K562 (cell line): ENCODE data around the gene VTI1B. TPM values are rescaled to one million over a fixed set of nuclear protein-coding genes. Genes with fewer than 3 reads are reported as not detected.
A peak's percentile ranks its signal among the peaks of the same experiment; 100 is the strongest.

Experiments
- DACH1 ChIP-seq: fragments of 450-650 bp; IDR thresholded peaks from 2 replicates; pipeline ENCODE4 v1.6.1; 2018; ENCODE audit not compliant: partially characterized antibody
- ESRRA ChIP-seq: fragments of 450-650 bp; IDR thresholded peaks from 2 replicates; pipeline ENCODE4 v1.6.1; 2014; ENCODE audit warnings: low read depth, mild to moderate bottlenecking, moderate library complexity, borderline replicate concordance
- MTA2 ChIP-seq: fragments of 450-650 bp; IDR thresholded peaks from 2 replicates; pipeline ENCODE4 v1.6.1; 2016; ENCODE audit warnings: low read depth
- PML ChIP-seq: IDR thresholded peaks from 2 replicates; pipeline ENCODE4 v1.6.1; 2012; ENCODE audit warnings: low read length, inconsistent platforms
- RAD21 ChIP-seq, 2 experiments: fragments of 250-450 bp in 1 of 2; fragments of 450-650 bp in 1 of 2; sonication (Bioruptor Pico) in 1 of 2; formaldehyde crosslinking in 1 of 2; IDR thresholded peaks in 1 of 2; conservative IDR thresholded peaks in 1 of 2; 2 replicates each; pipeline versions ENCODE4 v1.4.0 to v1.8.0; 2020 to 2022; ENCODE audit warnings: mild to moderate bottlenecking in 2 of 2, moderate library complexity in 1 of 2
- SNIP1 ChIP-seq: fragments of 450-650 bp; IDR thresholded peaks from 2 replicates; pipeline ENCODE4 v1.7.1; 2017; ENCODE audit warnings: low read depth, mild to moderate bottlenecking
- polyA plus RNA-seq, 8 experiments: library from polyadenylated mRNA; depleted of rRNA in 4 of 8; stranded (reverse) in 5 of 8; unstranded in 3 of 8; fragments of >200 nt; fragmentation: Nextera tagmentation in 2 of 8; fragmentation: Illumina TruSeq in 1 of 8; extraction: Ambion mirVana in 2 of 8; extraction: Trizol in 1 of 8; gene quantifications; 2 replicates each; pipeline versions ENCODE4 v1.2.1 to v1.2.3, GENCODE V29; 2011 to 2014; ENCODE audit warnings: inconsistent platforms in 1 of 8, missing spikeins in 1 of 8
- small RNA-seq: library from RNA; depleted of rRNA; stranded (forward); fragments of <200 nt; gene quantifications from one replicate; pipeline ENCODE3, GENCODE V24; 2014
- total RNA-seq, 7 experiments: library from RNA; depleted of rRNA in 6 of 7; stranded (reverse); fragments of >200 nt in 6 of 7; fragmentation: Illumina TruSeq in 2 of 7; extraction: Trizol in 2 of 7; gene quantifications; 2 replicates each; pipeline versions ENCODE4 v1.2.1 to v1.2.3, GENCODE V29; 2011 to 2021; ENCODE audit warnings: low replicate concordance in 1 of 7
- TF ChIP-seq, protein P1 (sequence below): fragments of 250-450 bp; sonication (Bioruptor Pico); IDR thresholded peaks from 2 replicates; pipeline ENCODE4 v1.5.0; 2021; ENCODE audit warnings: mild to moderate bottlenecking, moderate library complexity
- TF ChIP-seq, protein P2 (sequence below), 2 experiments: fragments of 200-800 bp in 1 of 2; sonication (Bioruptor generic) in 1 of 2; sonication (generic) in 1 of 2; formaldehyde crosslinking in 1 of 2; IDR thresholded peaks in 1 of 2; conservative IDR thresholded peaks in 1 of 2; 2 replicates each; pipeline versions ENCODE4 v1.5.0 to v1.6.1; 2016 to 2020; ENCODE audit warnings: missing compliant biosample characterization in 1 of 2, missing genetic modification characterization in 1 of 2, missing genetic modification reagents in 1 of 2
- TF ChIP-seq, protein P3 (sequence below): IDR thresholded peaks from 2 replicates; pipeline ENCODE4 v1.6.1; 2012; ENCODE audit warnings: low read depth, low read length, improper control_type of control experiment, borderline replicate concordance

The VTI1B gene
- total and polyA plus RNA-seq, 9 of the 15 experiments (the other 6 are each of a cell fraction or from before 2014, with no cell fraction given) = 7.8 to 69.8 (median 50.1) TPM

DNA sequence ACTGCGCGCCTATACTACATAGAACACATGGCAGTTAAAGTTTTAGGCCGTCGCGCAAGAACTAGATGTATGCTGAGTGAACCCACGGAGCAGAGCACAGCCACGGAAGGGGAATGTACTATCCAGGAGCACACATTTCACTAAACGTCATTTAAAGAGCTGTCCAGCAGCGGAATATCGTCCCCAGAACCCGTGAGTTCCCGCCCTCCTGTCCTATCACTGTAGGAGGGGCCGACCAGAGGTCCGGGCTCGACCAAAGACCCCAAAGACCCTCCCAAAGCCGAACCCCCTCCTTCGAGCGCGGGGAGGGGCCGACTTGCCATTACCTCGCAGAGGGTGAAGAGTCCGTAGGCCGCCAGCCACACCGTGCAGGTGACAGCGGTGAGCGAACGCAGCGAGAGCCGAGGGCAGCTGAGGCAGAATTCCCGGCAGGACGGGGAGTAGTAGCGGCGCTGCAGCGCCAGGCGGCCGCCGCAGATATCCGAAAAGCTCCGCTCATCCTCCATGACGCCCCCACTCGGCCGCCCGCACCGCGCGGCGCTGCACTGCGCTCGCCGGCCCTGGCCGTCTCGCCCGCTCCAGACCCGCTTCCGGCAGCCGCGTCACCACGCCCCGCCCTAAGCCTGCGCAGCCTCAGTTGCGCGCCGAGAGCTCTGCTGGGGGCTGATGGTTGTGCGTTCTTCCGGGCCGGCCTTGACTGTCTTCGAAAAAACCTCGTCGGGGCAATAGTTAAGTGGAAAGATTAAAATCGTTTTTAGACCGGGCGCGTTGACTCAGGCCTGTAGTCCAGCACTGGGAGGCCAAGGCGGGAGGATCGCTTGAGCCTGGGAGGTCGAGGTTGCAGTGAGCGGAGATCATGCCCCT, 74.5 kb downstream of the VTI1B start, which contains the start of gene PIGH (continued):
- TF ChIP-seq, protein P1, sequence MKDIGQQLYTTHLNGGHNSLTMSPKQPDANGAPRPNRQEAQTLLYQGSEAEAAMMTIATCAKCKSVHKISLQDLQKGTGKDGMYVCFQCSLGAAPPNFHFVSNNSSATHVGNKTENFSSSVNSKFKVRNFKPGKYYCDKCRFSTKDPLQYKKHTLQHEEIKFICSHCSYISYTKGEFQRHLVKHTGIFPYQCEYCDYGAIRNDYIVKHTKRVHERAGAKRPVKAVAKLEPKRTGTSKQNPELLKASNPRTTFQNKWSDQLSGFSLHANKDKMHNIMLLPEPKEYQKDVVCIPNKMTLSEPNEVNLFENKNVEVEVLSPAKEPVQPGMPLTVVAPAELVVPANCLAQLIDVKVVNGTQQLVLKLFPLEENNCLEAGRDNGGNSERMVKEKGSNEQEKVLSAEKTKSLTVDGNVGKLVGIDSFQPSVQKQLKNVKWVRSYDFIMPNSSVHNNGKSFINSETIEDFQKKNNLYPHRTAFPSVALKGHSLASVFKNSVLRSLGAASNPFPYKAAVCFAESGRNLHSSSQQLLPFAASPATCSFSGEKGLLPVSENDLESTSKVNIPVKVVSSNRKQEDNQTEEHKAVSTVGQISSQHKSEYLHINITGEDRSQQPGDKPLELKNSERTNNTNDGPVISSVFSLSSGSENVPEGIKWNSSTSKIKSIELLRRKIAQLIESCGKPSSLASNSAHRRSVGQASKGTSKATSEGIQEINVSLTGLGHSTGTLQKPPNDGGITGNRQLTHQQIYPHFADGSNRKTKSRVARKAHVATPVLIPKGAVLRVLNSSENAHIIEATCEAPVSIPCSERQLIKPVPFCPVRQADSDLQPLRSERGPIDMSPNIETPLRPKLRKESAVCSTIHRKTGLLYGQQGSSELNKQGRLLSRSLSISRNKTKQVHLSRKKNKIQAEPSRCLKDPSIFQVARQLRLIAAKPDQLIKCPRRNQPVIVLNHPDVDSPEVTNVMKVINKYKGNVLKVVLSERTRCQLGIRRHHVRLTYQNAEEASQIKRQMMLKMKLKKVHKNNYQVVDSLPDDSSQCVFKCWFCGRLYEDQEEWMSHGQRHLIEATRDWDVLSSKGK (CRISPR knock-in tag) = no peak
- TF ChIP-seq DACH1 = peak; percentile 19
- TF ChIP-seq, protein P2, sequence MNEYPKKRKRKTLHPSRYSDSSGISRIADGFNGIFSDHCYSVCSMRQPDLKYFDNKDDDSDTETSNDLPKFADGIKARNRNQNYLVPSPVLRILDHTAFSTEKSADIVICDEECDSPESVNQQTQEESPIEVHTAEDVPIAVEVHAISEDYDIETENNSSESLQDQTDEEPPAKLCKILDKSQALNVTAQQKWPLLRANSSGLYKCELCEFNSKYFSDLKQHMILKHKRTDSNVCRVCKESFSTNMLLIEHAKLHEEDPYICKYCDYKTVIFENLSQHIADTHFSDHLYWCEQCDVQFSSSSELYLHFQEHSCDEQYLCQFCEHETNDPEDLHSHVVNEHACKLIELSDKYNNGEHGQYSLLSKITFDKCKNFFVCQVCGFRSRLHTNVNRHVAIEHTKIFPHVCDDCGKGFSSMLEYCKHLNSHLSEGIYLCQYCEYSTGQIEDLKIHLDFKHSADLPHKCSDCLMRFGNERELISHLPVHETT (CRISPR knock-in tag; conservative IDR thresholded peaks at IDR 0.05 in 1 of 2, IDR thresholded peaks at IDR 0.05 in 1 of 2) = peak in 1 of 2 experiments; percentile 41; a peak in 1 of 4 replicates
- TF ChIP-seq RAD21 (CRISPR knock-in tag; conservative IDR thresholded peaks at IDR 0.05 in 1 of 2, IDR thresholded peaks at IDR 0.05 in 1 of 2) = peak; percentile 38 to 53; a peak in 3 of 4 replicates
- TF ChIP-seq PML = 0 out of 2 replicates have a peak, but pooled peaks have one; percentile 34
- TF ChIP-seq MTA2 = no peak
- TF ChIP-seq SNIP1 = no peak
- peak; percentile 15; the same call in 1 of the 2 replicates for TF ChIP-seq ESRRA
- TF ChIP-seq, protein P3, sequence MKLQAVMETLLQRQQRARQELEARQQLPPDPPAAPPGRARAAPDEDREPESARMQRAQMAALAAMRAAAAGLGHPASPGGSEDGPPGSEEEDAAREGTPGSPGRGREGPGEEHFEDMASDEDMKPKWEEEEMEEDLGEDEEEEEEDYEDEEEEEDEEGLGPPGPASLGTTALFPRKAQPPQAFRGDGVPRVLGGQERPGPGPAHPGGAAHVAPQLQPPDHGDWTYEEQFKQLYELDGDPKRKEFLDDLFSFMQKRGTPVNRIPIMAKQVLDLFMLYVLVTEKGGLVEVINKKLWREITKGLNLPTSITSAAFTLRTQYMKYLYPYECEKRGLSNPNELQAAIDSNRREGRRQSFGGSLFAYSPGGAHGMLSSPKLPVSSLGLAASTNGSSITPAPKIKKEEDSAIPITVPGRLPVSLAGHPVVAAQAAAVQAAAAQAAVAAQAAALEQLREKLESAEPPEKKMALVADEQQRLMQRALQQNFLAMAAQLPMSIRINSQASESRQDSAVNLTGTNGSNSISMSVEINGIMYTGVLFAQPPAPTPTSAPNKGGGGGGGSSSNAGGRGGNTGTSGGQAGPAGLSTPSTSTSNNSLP = 0 out of 2 replicates have a peak, but pooled peaks have one; percentile 17

Small RNA genes within 50 kb of the gene (small RNA-seq; reads per million reads assigned to genes)
- gene AL132640.3 (not detected), gene RF00019 (not detected), gene RN7SL369P (not detected), gene RNA5SP386 (not detected)

Other genes with a start within 250 kb of the VTI1B start
Only the 7 nearest of the 8 such genes appear.
- gene PLEKHH1, start 141.3 kb downstream of the VTI1B start, total RNA-seq (2014; rRNA removed) = 2.1 and 2.5 TPM in 2 replicates
- gene PLEKHH1, start 141.3 kb downstream of the VTI1B start, total RNA-seq (2014; rRNA removed; fragmentation: Illumina TruSeq; extraction: Trizol) = 2.9 and 4.0 TPM in 2 replicates
- 1.7 and 2.2 TPM in 2 replicates for gene PLEKHH1, start 141.3 kb downstream of the VTI1B start, total RNA-seq (2015; rRNA removed; fragmentation: Illumina TruSeq; extraction: Trizol)
- 4.3 and 5.7 TPM in 2 replicates for gene PLEKHH1, start 141.3 kb downstream of the VTI1B start, total RNA-seq (2021)
- gene PLEKHH1, start 141.3 kb downstream of the VTI1B start, polyA plus RNA-seq (2011; rRNA removed) = 3.7 and 6.6 TPM in 2 replicates
- 3.6 and 5.1 TPM in 2 replicates for gene PLEKHH1, start 141.3 kb downstream of the VTI1B start, polyA plus RNA-seq (2014; fragmentation: Illumina TruSeq; extraction: Trizol)
- 1 to 10 TPM in 1 of 2 experiments, under 1 TPM in 1; 0.76 to 1.3 TPM for gene PLEKHH1, start 141.3 kb downstream of the VTI1B start, polyA plus RNA-seq (2014; fragmentation: Nextera tagmentation; extraction: Ambion mirVana)
- 5.9 and 6.2 TPM in 2 replicates for gene PLEKHH1, start 141.3 kb downstream of the VTI1B start, polyA plus RNA-seq (2014; rRNA removed)
- gene PIGH, start 74.4 kb downstream of the VTI1B start, total RNA-seq (2014; rRNA removed) = 21.1 and 33.9 TPM in 2 replicates
- gene PIGH, start 74.4 kb downstream of the VTI1B start, total RNA-seq (2014; rRNA removed; fragmentation: Illumina TruSeq; extraction: Trizol) = 24.7 and 25.8 TPM in 2 replicates
- 20.9 and 22.1 TPM in 2 replicates for gene PIGH, start 74.4 kb downstream of the VTI1B start, total RNA-seq (2015; rRNA removed; fragmentation: Illumina TruSeq; extraction: Trizol)
- 24.6 and 25.1 TPM in 2 replicates for gene PIGH, start 74.4 kb downstream of the VTI1B start, total RNA-seq (2021)
- gene PIGH, start 74.4 kb downstream of the VTI1B start, polyA plus RNA-seq (2011; rRNA removed) = 48.1 and 53.4 TPM in 2 replicates
- 23.3 and 26.6 TPM in 2 replicates for gene PIGH, start 74.4 kb downstream of the VTI1B start, polyA plus RNA-seq (2014; fragmentation: Illumina TruSeq; extraction: Trizol)
- gene PIGH, start 74.4 kb downstream of the VTI1B start, polyA plus RNA-seq (2014; fragmentation: Nextera tagmentation; extraction: Ambion mirVana) = 10 to 100 TPM; 23.6 to 30.6 TPM
- 38.0 and 56.9 TPM in 2 replicates for gene PIGH, start 74.4 kb downstream of the VTI1B start, polyA plus RNA-seq (2014; rRNA removed)
- gene ARG2, start 54.7 kb downstream of the VTI1B start, total RNA-seq (2014; rRNA removed) = 13.9 and 15.5 TPM in 2 replicates
- 17.8 and 19.7 TPM in 2 replicates for gene ARG2, start 54.7 kb downstream of the VTI1B start, total RNA-seq (2014; rRNA removed; fragmentation: Illumina TruSeq; extraction: Trizol)
- 5.8 and 6.2 TPM in 2 replicates for gene ARG2, start 54.7 kb downstream of the VTI1B start, total RNA-seq (2015; rRNA removed; fragmentation: Illumina TruSeq; extraction: Trizol)
- gene ARG2, start 54.7 kb downstream of the VTI1B start, total RNA-seq (2021) = 12.5 and 13.1 TPM in 2 replicates
- 75.0 and 107 TPM in 2 replicates for gene ARG2, start 54.7 kb downstream of the VTI1B start, polyA plus RNA-seq (2011; rRNA removed)
- 20.3 and 21.9 TPM in 2 replicates for gene ARG2, start 54.7 kb downstream of the VTI1B start, polyA plus RNA-seq (2014; fragmentation: Illumina TruSeq; extraction: Trizol)
- 10 to 100 TPM; 23.2 to 26.7 TPM for gene ARG2, start 54.7 kb downstream of the VTI1B start, polyA plus RNA-seq (2014; fragmentation: Nextera tagmentation; extraction: Ambion mirVana)
- gene ARG2, start 54.7 kb downstream of the VTI1B start, polyA plus RNA-seq (2014; rRNA removed) = 11.7 and 13.4 TPM in 2 replicates
- gene RDH11, start 21.1 kb upstream of the VTI1B start, total RNA-seq (2014; rRNA removed) = 52.9 and 60.2 TPM in 2 replicates
- gene RDH11, start 21.1 kb upstream of the VTI1B start, total RNA-seq (2014; rRNA removed; fragmentation: Illumina TruSeq; extraction: Trizol) = 70.5 and 80.5 TPM in 2 replicates
- gene RDH11, start 21.1 kb upstream of the VTI1B start, total RNA-seq (2015; rRNA removed; fragmentation: Illumina TruSeq; extraction: Trizol) = 51.7 and 54.3 TPM in 2 replicates
- 43.5 and 50.6 TPM in 2 replicates for gene RDH11, start 21.1 kb upstream of the VTI1B start, total RNA-seq (2021)
- 162 and 172 TPM in 2 replicates for gene RDH11, start 21.1 kb upstream of the VTI1B start, polyA plus RNA-seq (2011; rRNA removed)
- 72.3 and 78.6 TPM in 2 replicates for gene RDH11, start 21.1 kb upstream of the VTI1B start, polyA plus RNA-seq (2014; fragmentation: Illumina TruSeq; extraction: Trizol)
- 100 to 1,000 TPM; 101 to 116 TPM for gene RDH11, start 21.1 kb upstream of the VTI1B start, polyA plus RNA-seq (2014; fragmentation: Nextera tagmentation; extraction: Ambion mirVana)
- 65.5 and 77.0 TPM in 2 replicates for gene RDH11, start 21.1 kb upstream of the VTI1B start, polyA plus RNA-seq (2014; rRNA removed)
- gene RDH12, start 27.3 kb upstream of the VTI1B start, total RNA-seq (2014; rRNA removed) = 0.05 and 0.08 TPM in 2 replicates
- not detected in 2 replicates for gene RDH12, start 27.3 kb upstream of the VTI1B start, total RNA-seq (2014; rRNA removed; fragmentation: Illumina TruSeq; extraction: Trizol)
- not detected in 2 replicates for gene RDH12, start 27.3 kb upstream of the VTI1B start, total RNA-seq (2015; rRNA removed; fragmentation: Illumina TruSeq; extraction: Trizol)
- gene RDH12, start 27.3 kb upstream of the VTI1B start, total RNA-seq (2021) = 0.29 TPM in 1 of 2 replicates, not detected in the other
- gene RDH12, start 27.3 kb upstream of the VTI1B start, polyA plus RNA-seq (2011; rRNA removed) = 0.08 TPM in 1 of 2 replicates, not detected in the other
- gene RDH12, start 27.3 kb upstream of the VTI1B start, polyA plus RNA-seq (2014; fragmentation: Illumina TruSeq; extraction: Trizol) = 0.07 TPM in 1 of 2 replicates, not detected in the other
- gene RDH12, start 27.3 kb upstream of the VTI1B start, polyA plus RNA-seq (2014; fragmentation: Nextera tagmentation; extraction: Ambion mirVana) = under 1 TPM; 0.03 to 0.18 TPM
- gene RDH12, start 27.3 kb upstream of the VTI1B start, polyA plus RNA-seq (2014; rRNA removed) = 0.04 and 0.22 TPM in 2 replicates
- gene ZFYVE26, start 142.0 kb upstream of the VTI1B start, total RNA-seq (2014; rRNA removed) = 5.4 and 6.4 TPM in 2 replicates
- 4.9 and 6.0 TPM in 2 replicates for gene ZFYVE26, start 142.0 kb upstream of the VTI1B start, total RNA-seq (2014; rRNA removed; fragmentation: Illumina TruSeq; extraction: Trizol)
- gene ZFYVE26, start 142.0 kb upstream of the VTI1B start, total RNA-seq (2015; rRNA removed; fragmentation: Illumina TruSeq; extraction: Trizol) = 5.2 and 6.7 TPM in 2 replicates
- 7.1 and 9.1 TPM in 2 replicates for gene ZFYVE26, start 142.0 kb upstream of the VTI1B start, total RNA-seq (2021)
- gene ZFYVE26, start 142.0 kb upstream of the VTI1B start, polyA plus RNA-seq (2011; rRNA removed) = 6.5 and 6.7 TPM in 2 replicates
- 4.5 and 4.6 TPM in 2 replicates for gene ZFYVE26, start 142.0 kb upstream of the VTI1B start, polyA plus RNA-seq (2014; fragmentation: Illumina TruSeq; extraction: Trizol)
- under 1 TPM; 0.32 to 0.48 TPM for gene ZFYVE26, start 142.0 kb upstream of the VTI1B start, polyA plus RNA-seq (2014; fragmentation: Nextera tagmentation; extraction: Ambion mirVana)
- gene ZFYVE26, start 142.0 kb upstream of the VTI1B start, polyA plus RNA-seq (2014; rRNA removed) = 2.9 and 5.9 TPM in 2 replicates
- gene RAD51B, start 145.1 kb upstream of the VTI1B start, total RNA-seq (2014; rRNA removed) = 7.1 and 11.3 TPM in 2 replicates
- 17.3 and 21.3 TPM in 2 replicates for gene RAD51B, start 145.1 kb upstream of the VTI1B start, total RNA-seq (2014; rRNA removed; fragmentation: Illumina TruSeq; extraction: Trizol)
- 9.4 and 10.1 TPM in 2 replicates for gene RAD51B, start 145.1 kb upstream of the VTI1B start, total RNA-seq (2015; rRNA removed; fragmentation: Illumina TruSeq; extraction: Trizol)
- gene RAD51B, start 145.1 kb upstream of the VTI1B start, total RNA-seq (2021) = 12.9 and 16.9 TPM in 2 replicates
- gene RAD51B, start 145.1 kb upstream of the VTI1B start, polyA plus RNA-seq (2011; rRNA removed) = 13.3 and 16.3 TPM in 2 replicates
- gene RAD51B, start 145.1 kb upstream of the VTI1B start, polyA plus RNA-seq (2014; fragmentation: Illumina TruSeq; extraction: Trizol) = 6.7 and 8.6 TPM in 2 replicates
- gene RAD51B, start 145.1 kb upstream of the VTI1B start, polyA plus RNA-seq (2014; fragmentation: Nextera tagmentation; extraction: Ambion mirVana) = 10 to 100 TPM; 10.8 to 14.1 TPM
- gene RAD51B, start 145.1 kb upstream of the VTI1B start, polyA plus RNA-seq (2014; rRNA removed) = 6.3 and 8.5 TPM in 2 replicates